Astrocyte (in vitro differentiated cells and primary cell): ENCODE measurements around the gene CREB3L2.

Experiments
- CTCF ChIP-seq: IDR thresholded peaks from 2 replicates; pipeline ENCODE4 v1.5.1; 2011; ENCODE audit warnings: low read depth, mild to moderate bottlenecking, inconsistent platforms, low read length, moderate library complexity; ENCODE audit not compliant: insufficient read depth
- EZH2 ChIP-seq: IDR thresholded peaks from 2 replicates; pipeline ENCODE4 v1.6.1; 2012; ENCODE audit warnings: mild to moderate bottlenecking, low read length, inconsistent platforms; ENCODE audit not compliant: insufficient read depth

GRCh38 chr7:137836541-137836940 is 165.3 kb downstream of the CREB3L2 start:
- TF ChIP-seq CTCF: no peak
- TF ChIP-seq EZH2: no peak
